HG03097 (cell line): ENCODE measurements around the gene PRDM16.

Source experiments
- ATAC-seq: cut with Tn5 transposase; IDR thresholded peaks from one replicate; pipeline ENCODE4 v1.9.1; 2021; ENCODE audit not compliant: unreplicated experiment, low FRiP score

PRDM16 gene

DNA sequence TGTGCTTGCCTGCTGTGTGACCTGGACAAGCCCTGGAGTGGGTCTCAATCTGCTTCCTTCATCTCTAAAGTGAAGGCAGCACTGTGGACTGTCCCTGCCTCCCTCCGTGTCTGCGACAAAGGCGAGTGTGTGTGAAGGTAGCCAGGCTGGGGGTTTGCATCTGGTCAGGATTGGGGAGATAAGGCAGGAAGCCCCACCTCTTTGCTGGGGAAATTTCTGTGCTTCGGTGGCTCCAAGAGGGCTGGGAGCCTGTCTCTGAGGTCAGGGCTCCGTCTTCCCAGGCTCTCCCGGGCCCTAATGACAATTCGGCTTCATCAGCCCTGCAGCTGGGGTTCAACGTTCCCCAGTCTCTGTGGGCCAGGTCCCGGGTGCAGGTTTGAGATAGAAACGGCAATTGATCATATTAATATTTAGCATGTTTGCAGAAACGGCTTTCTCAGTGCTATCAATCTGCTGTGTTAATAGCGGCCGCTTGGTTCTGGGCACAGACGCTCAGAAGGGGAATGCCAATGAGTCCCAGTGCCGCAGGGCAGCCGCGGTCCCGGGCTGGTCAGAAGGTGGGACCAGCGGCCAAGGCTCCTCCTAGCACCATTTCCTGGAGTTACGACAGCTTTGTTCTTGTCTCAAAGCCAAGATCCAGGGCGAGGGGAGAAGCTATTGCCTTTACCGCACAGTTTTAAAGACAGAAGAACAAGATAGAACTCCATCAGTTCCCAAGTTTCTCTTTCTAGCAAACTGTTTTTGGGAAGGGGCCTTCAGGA lies 105.7 kb downstream of the PRDM16 start:
- no peak for ATAC-seq

DNA sequence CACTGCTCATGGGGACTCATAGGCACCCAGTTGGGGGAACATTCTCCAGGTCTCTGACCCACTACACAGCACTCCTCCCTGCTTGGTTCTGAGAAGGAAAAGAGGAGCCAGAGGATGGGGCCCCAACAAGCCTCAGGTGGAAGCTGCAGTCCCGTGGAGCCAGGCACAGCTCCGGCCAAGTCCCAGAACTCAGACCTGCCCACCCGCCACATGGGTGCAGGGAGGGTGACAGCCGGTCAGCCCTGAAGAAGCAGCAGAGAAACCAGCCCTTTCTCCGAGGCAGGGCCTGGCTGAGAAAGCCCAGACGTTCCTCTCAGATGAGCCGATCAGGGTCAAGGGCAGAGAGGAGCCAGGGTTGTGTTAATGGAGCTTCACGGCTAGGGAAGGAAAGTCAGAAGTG lies 106.5 kb downstream of the PRDM16 start:
- no peak for ATAC-seq

DNA sequence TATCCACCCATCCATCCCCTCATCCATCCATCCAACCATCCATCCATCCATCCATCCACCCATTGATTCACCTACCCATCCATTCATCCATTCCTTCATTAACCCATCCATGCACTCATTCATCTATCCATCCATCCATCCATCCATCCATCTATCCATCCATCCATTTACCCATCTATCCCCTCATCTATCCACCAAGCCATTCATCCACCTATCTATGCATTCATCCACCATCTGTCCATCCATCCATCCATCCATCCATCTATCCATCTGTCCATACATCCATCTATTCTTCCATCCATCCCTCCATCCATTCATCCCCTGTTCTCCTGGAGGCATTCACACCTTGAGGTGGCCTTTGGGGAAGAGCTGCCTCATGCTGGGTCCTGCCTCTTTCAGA lies 107.0 kb downstream of the PRDM16 start:
- no peak for ATAC-seq

DNA sequence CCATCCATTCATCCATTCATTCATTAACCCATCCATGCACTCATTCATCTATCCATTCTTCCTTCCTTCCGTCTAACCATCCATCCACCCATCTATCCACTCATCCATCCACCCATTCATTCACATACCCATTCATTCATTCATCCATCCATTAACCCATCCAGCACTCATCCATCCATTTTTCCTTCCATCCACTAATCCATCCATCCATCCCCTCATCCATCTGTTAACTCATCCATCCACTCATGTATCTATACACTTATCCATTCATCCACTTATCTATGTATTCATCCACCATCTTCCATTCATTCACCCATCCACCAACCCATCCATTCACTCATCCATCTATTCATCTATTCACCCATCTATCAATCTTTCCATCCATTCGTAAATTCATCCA lies 107.8 kb downstream of the PRDM16 start:
- no peak for ATAC-seq

DNA sequence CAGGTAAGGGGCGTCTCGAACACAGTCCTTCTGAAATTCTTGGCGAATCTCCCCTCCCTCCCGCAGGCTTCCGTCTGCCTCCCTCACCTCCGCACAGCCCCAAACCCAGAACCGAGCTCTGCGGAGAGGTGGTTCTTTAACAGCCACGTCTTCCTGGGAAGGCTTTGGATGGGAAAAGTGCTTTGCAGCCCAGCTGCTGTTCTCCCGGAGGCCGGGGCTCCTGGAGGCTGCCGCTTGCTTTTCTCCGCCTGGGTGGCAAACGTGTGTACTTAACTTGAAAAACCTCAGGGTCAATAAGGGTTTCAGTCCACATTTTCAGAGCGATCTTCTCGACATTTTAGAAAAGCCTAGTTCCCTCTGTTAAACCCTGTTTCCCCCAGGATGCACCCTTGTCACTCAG lies 109.3 kb downstream of the PRDM16 start:
- no peak for ATAC-seq

DNA sequence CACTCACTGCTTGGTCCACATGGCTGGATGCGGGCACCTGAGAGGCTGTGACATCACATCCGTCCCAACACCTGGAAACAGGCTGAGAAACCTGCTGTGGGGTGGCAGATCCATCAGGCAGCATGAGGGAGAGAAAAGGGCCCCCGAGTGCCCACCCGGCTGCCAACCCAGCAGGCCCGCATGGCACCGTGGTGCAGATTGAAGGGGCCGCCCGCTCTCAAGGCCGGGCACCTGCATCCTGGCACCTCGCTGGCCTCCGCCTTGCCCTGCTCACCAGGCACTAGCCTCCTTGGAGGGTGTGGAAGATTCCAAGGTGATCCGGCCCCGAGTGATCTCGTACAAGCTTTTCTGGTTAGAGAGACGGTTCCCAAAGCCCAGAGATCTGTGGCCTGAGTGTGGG lies 110.5 kb downstream of the PRDM16 start:
- ATAC-seq = no peak

DNA sequence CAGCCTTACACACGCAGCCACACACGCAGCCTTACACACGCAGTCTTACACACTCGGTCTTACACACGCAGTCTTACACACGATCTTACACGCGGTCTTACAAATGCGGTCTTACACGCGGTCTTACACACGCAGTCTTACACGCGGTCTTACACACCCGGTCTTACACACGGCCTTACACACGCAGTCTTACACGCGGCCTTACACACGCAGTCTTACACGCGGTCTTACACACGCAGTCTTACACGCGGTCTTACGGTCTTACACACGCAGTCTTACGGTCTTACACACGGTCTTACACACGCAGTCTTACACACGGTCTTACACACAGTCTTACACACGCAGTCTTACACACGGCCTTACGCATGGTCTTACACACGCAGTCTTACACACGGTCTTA lies 111.9 kb downstream of the PRDM16 start:
- no peak for ATAC-seq

DNA sequence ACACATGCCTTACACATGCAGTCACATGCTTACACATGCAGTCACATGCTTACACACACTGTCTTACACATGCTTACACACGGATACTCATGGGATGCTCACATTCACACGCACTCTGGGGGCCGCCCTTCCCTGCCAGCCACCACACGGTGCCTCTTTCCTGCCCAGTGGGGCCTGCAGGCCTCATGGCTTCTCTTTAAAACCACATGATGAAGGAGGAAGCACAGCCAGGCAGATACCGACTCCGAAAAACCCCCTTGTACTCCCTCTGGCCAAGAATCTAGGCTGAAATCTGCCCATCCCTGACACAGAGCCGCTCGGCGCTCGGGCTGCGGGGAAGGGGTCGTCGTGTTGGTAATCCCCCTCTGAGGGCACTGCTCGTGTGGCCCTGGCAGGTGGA lies 113.0 kb downstream of the PRDM16 start:
- ATAC-seq = no peak

DNA sequence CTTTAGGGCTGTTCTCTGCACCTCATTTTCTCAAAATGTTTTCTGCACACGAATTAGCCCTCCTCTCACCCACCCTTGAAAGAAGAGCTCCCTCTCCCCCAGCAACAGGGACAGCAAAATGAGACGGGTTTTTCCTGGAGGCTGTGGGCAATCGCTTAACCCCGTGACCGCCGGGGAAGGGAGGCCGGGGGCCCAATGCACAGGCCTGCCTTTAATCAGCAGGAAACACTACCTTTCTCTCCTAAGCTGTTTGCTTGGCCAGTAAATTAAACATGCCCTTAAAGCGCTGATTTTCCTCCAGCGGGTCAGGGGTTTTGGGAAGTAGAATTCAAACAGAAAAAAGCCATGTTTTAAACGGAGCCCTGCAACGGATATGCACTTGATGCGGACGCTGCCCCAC lies 114.4 kb downstream of the PRDM16 start:
- ATAC-seq = no peak

DNA sequence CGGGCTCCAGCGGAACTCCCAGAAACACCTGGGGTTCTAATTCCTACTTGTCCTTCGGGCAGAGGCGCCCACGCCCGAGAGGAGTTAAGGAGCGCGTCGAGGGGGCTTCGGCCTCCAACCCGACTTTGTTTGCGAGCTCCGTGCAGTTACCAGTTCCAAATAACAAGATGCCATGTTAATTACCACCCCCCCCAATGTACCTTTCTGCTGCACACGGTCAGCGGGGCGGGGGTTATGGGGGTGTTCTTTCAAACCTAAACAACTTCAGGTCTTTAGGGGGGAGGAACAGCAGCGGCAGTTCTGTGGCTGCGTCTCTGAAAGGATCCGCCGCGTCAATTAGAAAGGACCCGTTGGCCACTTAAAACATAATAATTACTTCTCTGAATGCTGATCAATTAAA lies 114.8 kb downstream of the PRDM16 start:
- no peak for ATAC-seq

DNA sequence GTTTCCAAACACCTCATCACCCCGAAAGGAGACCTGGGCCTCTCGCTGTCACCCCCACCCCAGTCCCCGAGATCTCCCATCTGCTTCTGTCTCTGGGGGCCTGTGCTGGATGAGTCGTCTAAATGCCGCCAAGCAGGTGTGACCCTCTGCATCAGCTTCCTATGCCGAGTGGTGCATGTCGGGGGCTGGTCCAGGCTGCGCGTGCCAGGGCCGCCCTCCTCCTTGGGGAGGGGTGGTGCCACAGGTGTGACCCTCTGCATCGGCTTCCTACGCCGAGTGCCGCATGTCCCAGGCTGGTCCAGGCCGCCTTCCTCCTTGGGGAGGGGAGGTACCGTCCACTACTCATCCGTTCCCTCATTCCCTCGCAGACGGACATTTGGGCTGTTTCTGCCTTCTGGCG lies 115.7 kb downstream of the PRDM16 start:
- no peak for ATAC-seq

DNA sequence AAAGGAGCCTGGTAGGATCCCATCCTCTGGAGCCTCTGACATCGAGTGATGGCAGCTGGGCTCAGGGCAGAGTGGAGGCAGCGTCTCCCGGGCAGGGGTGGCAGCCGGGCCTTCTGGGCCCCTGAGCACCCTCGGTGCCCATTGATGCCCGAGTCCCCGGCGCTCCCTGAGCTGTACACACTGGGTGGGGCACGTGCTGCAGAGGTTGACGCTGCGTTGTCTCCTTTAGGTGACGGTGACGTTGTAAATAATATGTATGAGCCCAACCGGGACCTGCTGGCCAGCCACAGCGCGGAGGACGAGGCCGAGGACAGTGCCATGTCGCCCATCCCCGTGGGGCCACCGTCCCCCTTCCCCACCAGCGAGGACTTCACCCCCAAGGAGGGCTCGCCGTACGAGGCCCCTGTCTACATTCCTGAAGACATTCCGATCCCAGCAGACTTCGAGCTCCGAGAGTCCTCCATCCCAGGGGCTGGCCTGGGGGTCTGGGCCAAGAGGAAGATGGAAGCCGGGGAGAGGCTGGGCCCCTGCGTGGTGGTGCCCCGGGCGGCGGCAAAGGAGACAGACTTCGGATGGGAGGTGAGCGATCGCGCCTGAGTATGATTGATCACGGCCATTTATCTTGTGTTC lies 117.0 kb downstream of the PRDM16 start:
- no peak for ATAC-seq

DNA sequence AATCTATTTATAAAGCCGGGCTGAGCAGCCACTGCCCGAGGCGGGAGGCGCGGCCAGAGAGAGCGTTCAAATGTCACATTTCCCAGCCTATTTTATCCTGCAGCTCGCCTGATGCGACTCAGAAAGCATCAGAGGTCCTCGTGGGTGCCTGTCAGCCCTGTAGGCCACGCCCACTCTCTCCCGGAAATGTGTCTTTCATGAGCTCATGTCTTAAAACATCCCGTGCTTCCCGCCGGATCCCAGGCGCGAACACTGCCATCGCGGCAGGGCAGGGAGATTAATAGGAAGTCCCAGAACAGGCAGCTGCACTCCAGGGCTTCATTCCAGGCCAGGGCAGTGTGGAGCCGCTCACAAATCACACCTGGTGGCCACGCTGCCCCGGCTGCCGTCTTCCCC lies 117.5 kb downstream of the PRDM16 start:
- no peak for ATAC-seq

DNA sequence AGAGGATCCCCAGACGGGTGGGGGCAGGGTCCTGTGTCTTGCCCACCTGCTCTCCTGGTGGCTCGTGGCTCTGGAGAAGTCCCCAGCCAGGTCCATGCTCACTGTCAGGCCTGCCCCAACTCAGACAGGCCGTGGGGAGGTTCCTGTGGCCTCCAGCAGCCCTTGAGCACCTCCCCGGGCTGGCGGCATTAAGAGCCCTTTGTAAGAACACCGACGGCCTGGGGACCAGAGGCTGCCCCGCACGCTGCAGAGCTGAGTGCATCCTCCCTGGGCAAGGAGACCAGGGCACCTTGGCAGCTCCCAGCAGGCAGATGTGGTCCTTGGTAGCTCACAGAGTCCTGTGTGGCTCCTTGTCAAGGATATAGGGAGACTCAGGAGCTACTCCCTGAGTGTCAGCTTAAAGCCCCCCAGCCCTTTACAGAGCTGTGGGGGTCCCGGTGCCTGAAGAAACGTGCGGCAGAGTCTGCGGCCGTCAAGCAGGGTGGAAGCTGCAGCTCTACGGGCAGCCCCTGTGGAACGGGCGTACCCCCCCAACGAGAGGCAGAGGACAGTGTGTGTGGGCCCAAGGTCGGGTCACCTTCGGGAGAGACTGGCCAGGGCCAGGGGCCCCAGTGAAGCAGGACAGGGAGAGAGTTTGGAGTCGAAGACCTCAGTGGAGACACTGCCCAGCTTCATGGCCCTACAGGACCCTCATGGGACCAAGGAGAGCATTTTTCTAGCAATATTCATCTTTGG lies 118.6 kb downstream of the PRDM16 start:
- no peak for ATAC-seq

DNA sequence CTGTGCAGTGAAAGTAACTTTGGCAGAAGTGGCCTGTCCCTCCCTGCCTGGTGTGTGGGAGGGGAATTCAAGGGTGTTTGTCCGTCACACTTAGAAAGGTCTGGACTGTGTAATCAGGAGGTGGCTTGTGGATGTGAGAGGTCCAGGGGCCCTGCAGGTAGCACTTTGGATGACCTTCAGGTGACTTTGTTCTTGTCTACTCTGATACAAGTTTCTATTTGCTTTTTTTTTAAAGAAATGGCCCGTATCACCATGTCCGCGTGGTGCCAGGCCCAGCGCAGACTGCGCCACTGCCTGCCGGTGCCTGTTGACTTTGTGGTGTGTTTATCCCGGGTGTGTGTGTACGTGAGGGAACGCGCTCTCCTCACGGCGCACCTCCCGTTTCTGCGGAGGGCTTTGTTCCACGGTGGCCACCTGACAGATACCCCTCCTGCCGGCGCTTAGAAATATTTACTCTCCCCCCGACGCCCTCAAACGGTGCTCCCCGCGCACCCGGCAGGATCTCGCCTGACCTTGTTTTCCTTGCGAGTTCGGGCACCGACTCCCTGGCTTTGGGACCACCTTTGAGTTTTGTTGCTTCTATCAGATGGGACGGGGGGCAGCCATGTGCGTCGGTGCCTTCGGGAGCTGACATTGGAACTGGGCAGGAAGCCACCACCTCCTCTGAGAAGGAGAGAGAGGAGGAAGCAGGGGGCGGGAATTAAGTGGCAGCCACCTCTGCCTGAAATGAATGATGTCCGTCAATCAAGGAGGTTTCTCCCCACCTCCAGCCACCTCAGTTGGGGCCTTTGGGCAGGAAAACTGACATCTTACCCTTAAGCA lies 119.4 kb downstream of the PRDM16 start:
- ATAC-seq = no peak

DNA sequence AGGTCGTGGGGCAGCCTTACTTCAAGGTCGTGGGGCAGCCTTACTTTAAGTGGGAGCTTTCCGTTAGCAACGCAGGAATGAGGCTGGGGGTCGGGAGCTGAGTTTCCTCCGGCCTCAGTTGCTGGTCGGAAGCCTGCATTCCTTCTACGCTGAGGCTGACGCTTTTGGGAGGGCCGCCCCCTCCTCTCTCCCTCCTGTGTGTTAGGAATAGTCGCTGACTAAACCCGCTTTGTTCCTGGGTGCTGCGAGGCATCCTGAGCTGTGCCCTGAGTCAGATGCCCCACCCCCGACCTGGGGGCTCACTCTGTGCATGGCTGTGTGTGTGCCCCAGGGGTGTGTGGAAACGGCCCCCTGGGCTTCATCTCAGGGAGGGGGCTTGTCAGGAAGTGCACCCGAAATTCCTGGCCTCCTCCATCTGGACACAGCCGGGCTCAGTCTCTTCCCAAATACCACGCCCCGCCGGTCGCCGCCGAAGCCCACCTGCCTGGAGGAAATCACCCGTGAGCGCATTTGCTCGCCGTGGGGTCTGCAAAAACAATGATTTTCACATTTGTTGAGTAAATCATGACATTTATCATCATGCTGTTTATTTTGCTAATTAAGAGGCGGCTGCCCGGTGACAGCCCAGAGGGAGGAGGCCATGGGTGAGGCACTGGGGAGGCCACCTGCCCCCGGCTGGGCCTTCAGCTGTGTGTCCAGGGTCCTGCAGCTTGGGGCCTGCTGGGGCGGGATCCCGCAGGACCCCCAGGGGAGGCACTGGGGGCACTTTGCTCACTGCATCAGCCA lies 121.4 kb downstream of the PRDM16 start:
- no peak for ATAC-seq

DNA sequence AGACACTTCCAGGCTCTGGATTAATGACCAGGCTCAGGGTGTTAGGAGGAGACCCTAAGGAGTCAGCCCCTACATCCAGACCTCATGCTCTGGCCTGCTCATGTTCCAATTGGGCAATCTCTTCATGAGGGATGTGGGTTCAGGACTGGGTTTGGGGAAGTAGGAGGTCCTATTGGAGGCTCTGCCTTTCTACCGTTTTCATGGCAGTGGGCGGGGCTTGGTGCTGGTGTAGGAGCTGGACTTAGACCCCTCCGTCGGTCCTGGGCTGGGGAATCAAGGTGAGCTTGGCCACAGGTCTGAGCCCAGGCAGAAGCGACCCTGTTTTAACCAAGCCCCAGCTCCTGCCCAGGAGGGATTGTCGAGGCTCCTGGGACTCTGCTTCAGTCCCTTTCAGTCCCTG lies 123.4 kb downstream of the PRDM16 start:
- ATAC-seq = no peak

DNA sequence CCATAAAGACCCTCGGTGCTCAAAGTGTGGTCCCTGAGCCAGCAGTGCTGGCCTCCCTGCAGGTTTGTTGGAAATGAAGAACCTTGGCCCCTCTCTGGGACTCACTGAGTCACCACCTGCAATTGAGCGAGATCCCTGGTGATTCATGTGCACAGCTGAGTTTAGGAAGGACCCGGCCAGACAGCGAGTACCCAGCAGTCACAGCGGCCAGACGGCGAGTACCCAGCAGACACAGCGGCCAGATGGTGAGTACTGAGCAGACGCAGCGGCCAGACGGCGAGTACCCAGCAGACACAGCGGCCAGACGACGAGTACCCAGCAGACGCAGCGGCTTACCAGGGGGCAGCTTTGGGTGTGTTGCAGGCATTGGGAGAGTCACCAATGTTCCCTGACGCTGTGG lies 123.8 kb downstream of the PRDM16 start:
- no peak for ATAC-seq

DNA sequence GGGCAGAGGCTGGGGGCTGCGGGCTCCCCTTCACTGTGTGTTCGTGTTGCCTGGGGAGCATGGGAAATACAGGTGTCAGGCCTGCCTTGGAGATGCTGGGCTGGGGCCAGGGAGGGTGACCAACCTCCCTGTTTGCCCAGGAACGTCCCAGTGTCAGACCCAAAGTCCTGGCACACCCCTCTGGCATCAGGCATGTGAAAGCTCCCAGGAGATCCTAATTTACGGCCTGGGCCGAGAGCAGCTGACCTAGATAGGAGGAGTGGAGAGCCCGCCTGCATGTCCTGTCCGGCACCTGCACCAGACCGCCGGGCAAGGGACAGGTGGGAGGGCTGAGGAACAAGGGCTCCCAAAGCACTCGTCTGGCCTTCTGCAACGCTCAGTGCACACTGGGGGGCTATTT lies 124.8 kb downstream of the PRDM16 start:
- ATAC-seq = no peak

DNA sequence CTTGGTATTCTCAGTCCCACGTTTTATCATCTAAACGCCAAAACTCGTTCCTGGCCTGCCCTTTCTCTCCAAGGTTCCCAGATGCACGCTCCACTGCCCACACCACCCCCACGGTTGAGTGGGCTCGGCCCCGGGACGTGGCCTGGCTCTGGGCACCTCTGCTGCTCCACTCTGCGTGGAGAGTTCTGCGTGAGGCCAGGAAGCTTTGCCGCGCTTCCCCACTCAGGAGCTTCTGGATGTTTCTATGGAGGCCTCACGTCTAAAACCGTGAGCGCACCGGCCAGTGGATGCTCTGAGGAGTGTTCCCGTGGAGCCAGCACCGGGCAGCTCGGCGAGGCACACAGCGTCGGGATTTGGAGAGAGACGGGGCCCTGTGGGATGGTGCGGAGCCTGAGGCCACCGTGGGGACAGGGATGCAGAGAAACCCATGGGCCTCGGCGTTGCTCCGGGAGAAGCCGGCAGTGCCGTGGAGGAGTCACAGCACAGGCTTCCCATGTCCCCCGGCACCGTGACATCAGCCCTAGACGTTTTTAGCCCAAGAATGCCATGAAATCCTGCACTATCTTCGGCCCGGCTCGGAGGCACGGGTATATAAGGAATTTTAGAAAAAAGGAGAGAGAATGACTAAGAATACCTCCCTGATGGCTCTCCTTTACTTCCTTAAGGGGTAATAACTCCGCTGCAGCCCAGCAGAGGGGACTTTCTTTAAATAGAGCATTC lies 125.9 kb downstream of the PRDM16 start:
- no peak for ATAC-seq
